ENCODE data around the gene ITPK1.
"Not testable (repeated sequence)": the region's sequence is repeated elsewhere in the genome, so short reads cannot be mapped to it uniquely, and the experiment has no call there.

Gene ITPK1

DNA sequence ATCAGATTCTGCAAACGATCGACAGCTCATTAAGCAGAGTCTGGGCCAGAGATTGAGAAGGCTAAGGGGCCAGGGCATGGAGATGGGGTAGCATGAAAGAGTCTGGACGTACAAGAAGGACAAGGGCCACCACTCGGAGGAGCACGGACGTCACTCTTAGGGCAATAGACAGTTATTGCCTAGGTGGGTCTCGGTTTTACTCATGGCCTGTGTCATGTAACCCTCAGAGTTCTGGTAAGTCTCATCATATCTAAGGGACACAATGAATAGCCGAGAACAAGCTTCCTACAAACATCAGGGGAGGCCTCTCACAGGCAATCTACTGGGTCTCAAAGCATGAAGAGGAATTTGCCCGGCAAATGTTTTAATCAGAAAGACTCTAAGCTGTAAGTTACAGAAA, 30.4 kb upstream of the ITPK1 start (continued):
- TF ChIP-seq CSDC2 (CRISPR knock-in tag; IDR thresholded peaks at IDR 0.05) (no peak), ESRRG (CRISPR knock-in tag; IDR thresholded peaks at IDR 0.05) (no peak), BACH2 (CRISPR knock-in tag; IDR thresholded peaks at IDR 0.05; ENCODE audit: borderline replicate concordance) (no peak), ZFP30 (CRISPR knock-in tag; IDR thresholded peaks at IDR 0.05) (no peak), OSR1 (CRISPR knock-in tag; IDR thresholded peaks at IDR 0.05) (no peak), ZNF565 (CRISPR knock-in tag; conservative IDR thresholded peaks at IDR 0.05; ENCODE audit: low read depth) (no peak)
- TF ChIP-seq, protein P1, sequence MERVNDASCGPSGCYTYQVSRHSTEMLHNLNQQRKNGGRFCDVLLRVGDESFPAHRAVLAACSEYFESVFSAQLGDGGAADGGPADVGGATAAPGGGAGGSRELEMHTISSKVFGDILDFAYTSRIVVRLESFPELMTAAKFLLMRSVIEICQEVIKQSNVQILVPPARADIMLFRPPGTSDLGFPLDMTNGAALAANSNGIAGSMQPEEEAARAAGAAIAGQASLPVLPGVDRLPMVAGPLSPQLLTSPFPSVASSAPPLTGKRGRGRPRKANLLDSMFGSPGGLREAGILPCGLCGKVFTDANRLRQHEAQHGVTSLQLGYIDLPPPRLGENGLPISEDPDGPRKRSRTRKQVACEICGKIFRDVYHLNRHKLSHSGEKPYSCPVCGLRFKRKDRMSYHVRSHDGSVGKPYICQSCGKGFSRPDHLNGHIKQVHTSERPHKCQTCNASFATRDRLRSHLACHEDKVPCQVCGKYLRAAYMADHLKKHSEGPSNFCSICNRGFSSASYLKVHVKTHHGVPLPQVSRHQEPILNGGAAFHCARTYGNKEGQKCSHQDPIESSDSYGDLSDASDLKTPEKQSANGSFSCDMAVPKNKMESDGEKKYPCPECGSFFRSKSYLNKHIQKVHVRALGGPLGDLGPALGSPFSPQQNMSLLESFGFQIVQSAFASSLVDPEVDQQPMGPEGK (CRISPR knock-in tag; IDR thresholded peaks at IDR 0.05; ENCODE audit: borderline replicate concordance) = no peak

DNA sequence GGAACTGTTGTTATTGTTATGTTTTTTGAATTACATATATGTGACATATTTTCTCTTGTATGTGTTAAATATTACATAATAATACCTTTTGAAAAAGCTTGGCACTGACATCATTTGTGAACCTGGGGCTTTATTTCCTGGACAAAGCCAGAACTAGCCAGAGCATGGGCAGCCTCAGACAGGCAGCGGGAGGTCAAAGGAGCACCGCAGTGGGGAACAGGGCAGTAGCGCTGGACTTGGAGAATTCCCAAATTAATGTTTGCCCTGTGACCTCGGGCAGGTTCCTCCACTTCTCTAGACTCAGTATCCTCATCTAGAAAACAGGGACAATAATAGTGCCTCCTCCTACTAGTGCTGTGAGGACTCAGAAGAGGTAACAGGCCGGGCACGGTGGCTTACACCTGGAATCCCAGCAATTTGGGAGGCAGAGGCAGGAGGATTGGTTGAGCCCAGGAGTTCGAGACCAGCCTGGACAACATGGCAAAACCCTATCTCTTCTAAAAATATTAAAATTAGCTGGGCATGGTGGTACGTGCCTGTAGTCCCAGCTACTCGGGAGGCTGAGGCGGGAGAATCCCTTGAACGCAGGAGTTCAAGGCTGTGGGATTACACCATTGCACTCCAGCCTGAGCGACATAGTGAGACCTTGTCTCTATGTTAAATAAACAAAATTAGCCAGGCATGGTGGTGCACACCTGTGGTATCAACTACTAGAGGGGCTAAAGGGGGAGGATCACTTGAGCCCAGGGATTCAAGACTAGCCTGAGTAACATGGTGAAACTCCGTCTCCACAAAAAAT, 27.3 kb upstream of the ITPK1 start:
- TF ChIP-seq CSDC2 (CRISPR knock-in tag; IDR thresholded peaks at IDR 0.05) (no peak), TOX (CRISPR knock-in tag; IDR thresholded peaks at IDR 0.05; ENCODE audit: borderline replicate concordance) (no peak), ZFP30 (CRISPR knock-in tag; IDR thresholded peaks at IDR 0.05) (no peak), BACH2 (CRISPR knock-in tag; IDR thresholded peaks at IDR 0.05; ENCODE audit: borderline replicate concordance) (no peak), SNAI2 (CRISPR knock-in tag; IDR thresholded peaks at IDR 0.05) (no peak), ZNF8 (CRISPR knock-in tag; IDR thresholded peaks at IDR 0.05) (no peak), TCF4 (CRISPR knock-in tag; IDR thresholded peaks at IDR 0.05; ENCODE audit: borderline replicate concordance) (no peak), OSR1 (CRISPR knock-in tag; IDR thresholded peaks at IDR 0.05) (no peak), ESRRG (CRISPR knock-in tag; IDR thresholded peaks at IDR 0.05) (no peak), ZNF565 (CRISPR knock-in tag; conservative IDR thresholded peaks at IDR 0.05; ENCODE audit: low read depth) (no peak), RARB (CRISPR knock-in tag; IDR thresholded peaks at IDR 0.05) (no peak), ISL1 (CRISPR knock-in tag; IDR thresholded peaks at IDR 0.05) (no peak), ZNF70 (CRISPR knock-in tag; IDR thresholded peaks at IDR 0.05) (no peak), ZFP3 (CRISPR knock-in tag; IDR thresholded peaks at IDR 0.05) (no peak)
- TF ChIP-seq, protein P2, sequence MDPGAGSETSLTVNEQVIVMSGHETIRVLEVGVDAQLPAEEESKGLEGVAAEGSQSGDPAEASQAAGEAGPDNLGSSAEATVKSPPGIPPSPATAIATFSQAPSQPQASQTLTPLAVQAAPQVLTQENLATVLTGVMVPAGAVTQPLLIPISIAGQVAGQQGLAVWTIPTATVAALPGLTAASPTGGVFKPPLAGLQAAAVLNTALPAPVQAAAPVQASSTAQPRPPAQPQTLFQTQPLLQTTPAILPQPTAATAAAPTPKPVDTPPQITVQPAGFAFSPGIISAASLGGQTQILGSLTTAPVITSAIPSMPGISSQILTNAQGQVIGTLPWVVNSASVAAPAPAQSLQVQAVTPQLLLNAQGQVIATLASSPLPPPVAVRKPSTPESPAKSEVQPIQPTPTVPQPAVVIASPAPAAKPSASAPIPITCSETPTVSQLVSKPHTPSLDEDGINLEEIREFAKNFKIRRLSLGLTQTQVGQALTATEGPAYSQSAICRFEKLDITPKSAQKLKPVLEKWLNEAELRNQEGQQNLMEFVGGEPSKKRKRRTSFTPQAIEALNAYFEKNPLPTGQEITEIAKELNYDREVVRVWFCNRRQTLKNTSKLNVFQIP (CRISPR knock-in tag; IDR thresholded peaks at IDR 0.05; ENCODE audit: borderline replicate concordance, low read depth) = no peak
- TF ChIP-seq, protein P1 (CRISPR knock-in tag; IDR thresholded peaks at IDR 0.05; ENCODE audit: borderline replicate concordance) = no peak
- TF ChIP-seq, protein P3, sequence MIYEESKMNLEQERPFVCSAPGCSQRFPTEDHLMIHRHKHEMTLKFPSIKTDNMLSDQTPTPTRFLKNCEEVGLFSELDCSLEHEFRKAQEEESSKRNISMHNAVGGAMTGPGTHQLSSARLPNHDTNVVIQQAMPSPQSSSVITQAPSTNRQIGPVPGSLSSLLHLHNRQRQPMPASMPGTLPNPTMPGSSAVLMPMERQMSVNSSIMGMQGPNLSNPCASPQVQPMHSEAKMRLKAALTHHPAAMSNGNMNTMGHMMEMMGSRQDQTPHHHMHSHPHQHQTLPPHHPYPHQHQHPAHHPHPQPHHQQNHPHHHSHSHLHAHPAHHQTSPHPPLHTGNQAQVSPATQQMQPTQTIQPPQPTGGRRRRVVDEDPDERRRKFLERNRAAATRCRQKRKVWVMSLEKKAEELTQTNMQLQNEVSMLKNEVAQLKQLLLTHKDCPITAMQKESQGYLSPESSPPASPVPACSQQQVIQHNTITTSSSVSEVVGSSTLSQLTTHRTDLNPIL (CRISPR knock-in tag; IDR thresholded peaks at IDR 0.05; ENCODE audit: low read depth) = no peak
- TF ChIP-seq, protein P4, sequence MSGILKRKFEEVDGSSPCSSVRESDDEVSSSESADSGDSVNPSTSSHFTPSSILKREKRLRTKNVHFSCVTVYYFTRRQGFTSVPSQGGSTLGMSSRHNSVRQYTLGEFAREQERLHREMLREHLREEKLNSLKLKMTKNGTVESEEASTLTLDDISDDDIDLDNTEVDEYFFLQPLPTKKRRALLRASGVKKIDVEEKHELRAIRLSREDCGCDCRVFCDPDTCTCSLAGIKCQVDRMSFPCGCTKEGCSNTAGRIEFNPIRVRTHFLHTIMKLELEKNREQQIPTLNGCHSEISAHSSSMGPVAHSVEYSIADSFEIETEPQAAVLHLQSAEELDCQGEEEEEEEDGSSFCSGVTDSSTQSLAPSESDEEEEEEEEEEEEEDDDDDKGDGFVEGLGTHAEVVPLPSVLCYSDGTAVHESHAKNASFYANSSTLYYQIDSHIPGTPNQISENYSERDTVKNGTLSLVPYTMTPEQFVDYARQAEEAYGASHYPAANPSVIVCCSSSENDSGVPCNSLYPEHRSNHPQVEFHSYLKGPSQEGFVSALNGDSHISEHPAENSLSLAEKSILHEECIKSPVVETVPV (CRISPR knock-in tag; IDR thresholded peaks at IDR 0.05) = no peak
- no peak for ATAC-seq

DNA sequence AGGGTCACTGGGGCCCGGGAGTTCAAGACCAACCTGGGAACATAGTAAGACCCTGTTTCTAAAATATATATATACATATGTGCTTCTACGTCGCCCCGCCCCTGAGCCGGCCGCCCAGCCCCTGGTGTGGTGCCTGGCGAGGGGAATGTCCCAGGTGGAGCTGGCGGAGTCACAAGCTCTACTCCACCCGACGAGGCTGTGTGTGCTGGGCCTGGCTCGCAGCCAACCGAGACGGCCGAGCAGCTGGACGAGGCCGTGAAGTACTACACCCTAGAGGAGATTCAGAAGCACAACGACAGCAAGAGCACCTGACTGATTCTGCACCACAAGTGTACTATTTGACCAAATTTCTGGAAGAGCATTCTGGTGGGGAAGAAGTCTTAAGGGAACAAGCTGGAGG, 22.1 kb upstream of the ITPK1 start:
- TF ChIP-seq ZNF8 (CRISPR knock-in tag; IDR thresholded peaks at IDR 0.05) (no peak), ARNTL (CRISPR knock-in tag; IDR thresholded peaks at IDR 0.05; ENCODE audit: borderline replicate concordance, low read depth) (no peak), ZFP30 (CRISPR knock-in tag; IDR thresholded peaks at IDR 0.05) (no peak), OSR1 (CRISPR knock-in tag; IDR thresholded peaks at IDR 0.05) (no peak), ZFP3 (CRISPR knock-in tag; IDR thresholded peaks at IDR 0.05) (no peak), GLIS3 (CRISPR knock-in tag; IDR thresholded peaks at IDR 0.05) (no peak), ISL1 (CRISPR knock-in tag; IDR thresholded peaks at IDR 0.05) (no peak), ZNF70 (CRISPR knock-in tag; IDR thresholded peaks at IDR 0.05) (no peak), SNAI2 (CRISPR knock-in tag; IDR thresholded peaks at IDR 0.05) (no peak), BACH2 (CRISPR knock-in tag; IDR thresholded peaks at IDR 0.05; ENCODE audit: borderline replicate concordance) (no peak)
- TF ChIP-seq, protein P5, sequence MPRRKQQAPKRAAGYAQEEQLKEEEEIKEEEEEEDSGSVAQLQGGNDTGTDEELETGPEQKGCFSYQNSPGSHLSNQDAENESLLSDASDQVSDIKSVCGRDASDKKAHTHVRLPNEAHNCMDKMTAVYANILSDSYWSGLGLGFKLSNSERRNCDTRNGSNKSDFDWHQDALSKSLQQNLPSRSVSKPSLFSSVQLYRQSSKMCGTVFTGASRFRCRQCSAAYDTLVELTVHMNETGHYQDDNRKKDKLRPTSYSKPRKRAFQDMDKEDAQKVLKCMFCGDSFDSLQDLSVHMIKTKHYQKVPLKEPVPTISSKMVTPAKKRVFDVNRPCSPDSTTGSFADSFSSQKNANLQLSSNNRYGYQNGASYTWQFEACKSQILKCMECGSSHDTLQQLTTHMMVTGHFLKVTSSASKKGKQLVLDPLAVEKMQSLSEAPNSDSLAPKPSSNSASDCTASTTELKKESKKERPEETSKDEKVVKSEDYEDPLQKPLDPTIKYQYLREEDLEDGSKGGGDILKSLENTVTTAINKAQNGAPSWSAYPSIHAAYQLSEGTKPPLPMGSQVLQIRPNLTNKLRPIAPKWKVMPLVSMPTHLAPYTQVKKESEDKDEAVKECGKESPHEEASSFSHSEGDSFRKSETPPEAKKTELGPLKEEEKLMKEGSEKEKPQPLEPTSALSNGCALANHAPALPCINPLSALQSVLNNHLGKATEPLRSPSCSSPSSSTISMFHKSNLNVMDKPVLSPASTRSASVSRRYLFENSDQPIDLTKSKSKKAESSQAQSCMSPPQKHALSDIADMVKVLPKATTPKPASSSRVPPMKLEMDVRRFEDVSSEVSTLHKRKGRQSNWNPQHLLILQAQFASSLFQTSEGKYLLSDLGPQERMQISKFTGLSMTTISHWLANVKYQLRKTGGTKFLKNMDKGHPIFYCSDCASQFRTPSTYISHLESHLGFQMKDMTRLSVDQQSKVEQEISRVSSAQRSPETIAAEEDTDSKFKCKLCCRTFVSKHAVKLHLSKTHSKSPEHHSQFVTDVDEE (CRISPR knock-in tag; IDR thresholded peaks at IDR 0.05) = no peak
- TF ChIP-seq, protein P1 (CRISPR knock-in tag; IDR thresholded peaks at IDR 0.05; ENCODE audit: borderline replicate concordance) = no peak
- no peak for ATAC-seq

DNA sequence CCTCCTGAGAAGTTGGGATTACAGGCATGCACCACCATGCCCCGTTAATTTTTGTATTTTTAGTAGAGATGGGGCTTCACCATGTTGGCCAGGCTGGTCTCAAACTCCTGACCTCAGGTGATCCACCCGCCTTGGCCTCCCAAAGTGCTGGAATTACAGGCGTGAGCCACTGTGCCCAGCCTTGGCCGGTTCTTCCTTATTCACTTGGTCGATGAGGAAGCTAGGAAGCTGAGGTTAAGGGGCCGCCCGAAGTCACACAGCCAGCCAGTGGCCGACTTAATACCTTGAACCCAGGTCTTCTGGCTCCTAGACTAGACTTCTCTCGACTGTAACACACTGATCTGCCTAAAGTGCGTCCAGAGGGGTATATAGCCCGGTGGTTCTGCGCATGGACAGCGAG, 20.8 kb upstream of the ITPK1 start:
- not testable (repeated sequence) for ATAC-seq
